NT2/D1 (cell line): ENCODE measurements around the gene NHS.

Experiments used
- YY1 ChIP-seq: IDR thresholded peaks from 2 replicates; pipeline ENCODE4 v1.6.1; 2011; ENCODE audit not compliant: insufficient read length, insufficient read depth
- ZNF274 ChIP-seq: IDR thresholded peaks from 2 replicates; pipeline ENCODE4 v1.6.1; 2011; ENCODE audit warnings: mild to moderate bottlenecking, low read depth, low read length

- TF ChIP-seq ZNF274 (no peak), YY1 (no peak)
These were observed 322.2 kb downstream of the NHS start for GRCh38 chrX:17697191-17697590.
